ENCODE measurements around the gene EPDR1.
"Not testable (repeated sequence)": the region's sequence is repeated elsewhere in the genome, so short reads cannot be mapped to it uniquely, and the experiment has no call there.

The EPDR1 gene

DNA sequence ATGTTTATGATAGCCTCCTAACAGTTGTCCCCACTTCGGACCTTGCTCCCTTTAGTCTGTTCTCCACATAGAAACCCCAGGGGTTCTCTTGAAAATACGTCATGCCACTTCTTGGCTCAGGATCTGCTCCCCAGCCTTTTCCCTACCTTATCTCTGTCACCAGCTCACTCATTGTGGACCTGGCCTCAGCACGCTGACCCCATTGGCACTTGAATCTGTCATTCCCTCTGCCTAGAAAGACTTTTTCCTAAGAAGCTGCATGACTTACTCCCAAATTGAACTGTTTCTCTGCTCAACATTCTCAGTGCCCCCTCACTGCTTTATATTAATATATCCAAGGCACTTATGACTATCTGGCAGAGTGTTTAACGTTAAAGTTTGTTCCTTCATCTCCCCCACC is 8.4 kb downstream of the EPDR1 start:
- no peak for DNase-seq

GRCh38 chr7:37930226-37930948 is 9.9 kb downstream of the EPDR1 start:
- DNase-seq: peak; percentile 57

DNA sequence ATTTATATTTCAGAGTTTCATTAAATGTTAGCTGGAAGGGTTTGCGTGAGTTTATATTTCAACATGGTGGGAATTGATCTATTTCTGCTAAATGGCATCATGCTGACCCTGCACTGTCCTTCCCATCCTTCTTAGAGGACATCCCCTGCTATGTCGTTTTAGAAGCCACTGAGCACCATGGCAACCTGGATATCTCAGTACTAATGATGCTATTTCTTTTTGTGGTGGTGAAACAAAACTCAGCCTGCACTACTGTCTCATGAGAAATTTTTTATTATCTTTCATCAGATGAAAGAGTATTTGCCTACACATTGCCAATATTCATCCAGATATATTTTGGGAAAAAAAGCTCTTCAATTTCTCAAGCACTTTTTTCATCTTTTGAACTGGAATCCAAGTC is 12.1 kb downstream of the EPDR1 start:
- no peak for DNase-seq

DNA sequence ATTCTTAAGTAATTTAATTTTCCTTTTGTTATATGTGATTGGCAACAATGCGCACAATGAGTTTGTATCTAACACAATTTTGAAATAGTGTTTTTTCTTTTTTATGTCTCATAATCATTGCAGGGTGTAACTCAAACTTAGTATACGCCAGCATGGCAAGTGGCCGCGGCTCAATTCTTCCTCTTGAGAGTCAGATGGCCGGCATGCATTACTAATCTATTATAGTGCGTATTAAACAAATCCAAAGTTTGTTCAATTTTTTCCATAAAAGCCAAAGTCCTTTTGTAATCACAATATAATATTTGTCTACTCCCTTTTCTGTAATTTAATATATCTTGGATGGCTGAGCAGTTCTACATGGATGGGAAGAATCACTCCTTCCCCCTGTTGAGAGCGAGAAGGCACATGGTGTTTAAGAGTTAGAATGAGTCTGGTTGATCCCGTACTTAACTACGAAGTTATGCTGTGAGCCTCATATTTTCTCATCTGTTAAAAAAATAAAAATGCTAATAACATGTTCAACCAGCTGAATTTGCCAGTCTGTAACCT is 12.7 kb downstream of the EPDR1 start:
- DNase-seq: no peak

DNA sequence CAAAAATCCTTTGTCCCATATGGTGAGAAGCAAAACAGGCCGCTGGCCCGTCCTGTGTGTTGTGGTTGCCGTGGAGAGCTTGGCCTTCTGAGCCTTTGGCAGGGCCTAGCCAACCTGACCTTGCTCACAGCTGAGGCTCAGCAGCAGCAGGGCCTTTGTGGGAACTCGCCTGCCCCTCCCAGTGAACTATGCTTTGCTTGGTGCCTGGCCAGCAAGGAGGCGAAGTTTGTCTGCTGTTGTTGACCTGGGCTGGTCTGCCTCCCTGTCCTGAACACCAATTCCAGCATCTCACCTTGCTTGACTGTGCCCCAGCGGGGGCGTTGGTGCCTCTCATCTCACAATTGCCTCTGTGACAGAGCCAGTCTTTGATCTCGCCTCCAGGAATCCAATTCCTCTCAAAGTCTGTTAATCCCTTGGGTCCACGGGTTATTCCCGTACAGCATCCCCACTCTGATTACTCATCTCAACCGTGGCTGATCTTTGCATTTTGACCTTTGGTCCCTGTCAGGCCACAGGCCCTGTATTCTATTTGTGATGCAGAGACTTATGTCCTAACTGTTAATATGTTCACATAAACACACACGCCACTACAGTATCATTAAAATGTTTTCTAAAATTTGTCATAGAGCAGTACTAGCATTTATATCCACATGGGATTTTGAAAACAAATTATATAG is 22.6 kb downstream of the EPDR1 start:
- DNase-seq: no peak

DNA sequence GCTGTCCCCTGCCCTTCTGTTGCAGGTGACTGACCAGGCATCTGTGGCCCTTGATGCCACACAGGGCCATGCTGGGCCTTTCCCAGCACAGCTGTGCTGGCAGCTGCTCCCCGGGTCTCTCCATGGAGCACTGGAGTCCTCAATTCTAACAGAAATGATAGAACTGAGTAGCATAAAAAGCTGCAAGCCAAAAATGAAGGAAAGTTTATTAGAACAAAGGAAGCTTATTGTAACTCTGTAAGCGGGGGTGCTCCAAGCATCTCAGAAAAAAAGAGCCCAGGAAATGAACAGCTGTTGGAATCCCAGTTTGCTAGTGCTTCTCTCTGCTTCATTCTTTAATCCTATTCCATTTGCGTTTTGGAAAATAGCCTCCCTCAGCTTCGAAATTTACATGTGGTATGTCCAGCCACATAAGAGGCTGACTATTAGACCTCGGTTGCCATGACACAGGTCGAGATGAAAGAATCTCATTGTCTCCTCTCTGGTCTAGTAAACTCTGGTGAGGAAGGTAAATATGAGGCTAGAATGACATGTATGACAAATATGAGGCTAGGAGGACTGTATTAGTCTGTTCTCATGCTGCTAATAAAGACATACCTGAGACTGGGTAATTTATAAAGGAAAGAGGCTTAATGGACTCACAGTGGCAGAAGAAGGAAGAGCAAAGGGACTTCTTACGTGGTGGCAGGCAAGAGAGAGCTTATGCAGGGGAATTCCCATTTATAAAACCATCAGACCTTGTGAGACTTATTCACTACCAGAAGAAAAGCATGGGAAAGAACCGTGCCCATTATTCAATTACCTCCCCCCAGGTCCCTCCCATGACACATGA is 23.7 kb downstream of the EPDR1 start:
- DNase-seq: no peak

GRCh38 chr7:37944737-37945054 is 24.3 kb downstream of the EPDR1 start:
- no peak for DNase-seq

- DNase-seq: peak; percentile 50
Observed at GRCh38 chr7:37945336-37945735, 24.9 kb downstream of the EPDR1 start.

DNA sequence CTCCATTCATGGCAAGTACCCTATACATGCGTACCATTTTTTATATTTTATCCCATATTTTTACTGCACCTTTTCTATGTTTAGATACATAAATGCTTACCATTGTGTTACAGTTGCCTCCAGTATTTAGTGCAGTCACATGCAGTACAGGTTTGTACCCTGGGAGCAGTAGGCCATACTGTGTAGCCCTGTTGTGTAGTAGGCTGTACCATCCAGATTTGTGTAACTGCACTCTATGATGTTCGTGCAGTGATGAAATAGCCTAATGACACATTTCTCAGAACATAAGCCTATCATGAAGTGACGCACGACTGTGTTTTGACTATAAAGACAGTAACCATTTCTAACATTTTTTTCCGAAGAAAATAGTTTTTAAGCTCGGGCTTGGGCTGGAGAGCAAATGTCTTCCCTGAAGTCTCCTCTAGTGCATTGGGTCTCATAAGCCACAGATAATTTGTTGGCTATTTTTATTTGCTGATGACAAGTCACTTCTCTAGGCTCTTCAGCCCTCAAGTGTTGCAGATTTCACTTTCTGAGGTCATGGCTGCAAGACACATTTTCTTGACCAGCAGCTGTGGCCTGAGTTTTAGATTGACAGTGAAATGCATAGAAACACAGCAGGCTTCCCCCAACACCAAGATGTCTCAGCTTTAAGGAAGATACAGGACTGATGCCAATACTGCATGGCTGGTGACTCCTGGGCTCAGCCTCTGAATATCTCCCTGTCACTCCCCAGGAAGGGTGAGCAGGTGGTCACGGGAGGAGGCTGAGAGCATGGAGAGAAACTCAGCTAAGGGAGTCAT is 26.9 kb downstream of the EPDR1 start:
- DNase-seq: no peak

GRCh38 chr7:37947941-37948210 is 27.4 kb downstream of the EPDR1 start:
- no peak for DNase-seq

GRCh38 chr7:37952240-37952639 is 31.8 kb downstream of the EPDR1 start:
- no peak for DNase-seq

- DNase-seq: not testable (repeated sequence)
Observed at GRCh38 chr7:37954217-37954616, 33.8 kb downstream of the EPDR1 start.

- no peak for DNase-seq
Observed at GRCh38 chr7:37956791-37957190, 36.4 kb downstream of the EPDR1 start.

DNA sequence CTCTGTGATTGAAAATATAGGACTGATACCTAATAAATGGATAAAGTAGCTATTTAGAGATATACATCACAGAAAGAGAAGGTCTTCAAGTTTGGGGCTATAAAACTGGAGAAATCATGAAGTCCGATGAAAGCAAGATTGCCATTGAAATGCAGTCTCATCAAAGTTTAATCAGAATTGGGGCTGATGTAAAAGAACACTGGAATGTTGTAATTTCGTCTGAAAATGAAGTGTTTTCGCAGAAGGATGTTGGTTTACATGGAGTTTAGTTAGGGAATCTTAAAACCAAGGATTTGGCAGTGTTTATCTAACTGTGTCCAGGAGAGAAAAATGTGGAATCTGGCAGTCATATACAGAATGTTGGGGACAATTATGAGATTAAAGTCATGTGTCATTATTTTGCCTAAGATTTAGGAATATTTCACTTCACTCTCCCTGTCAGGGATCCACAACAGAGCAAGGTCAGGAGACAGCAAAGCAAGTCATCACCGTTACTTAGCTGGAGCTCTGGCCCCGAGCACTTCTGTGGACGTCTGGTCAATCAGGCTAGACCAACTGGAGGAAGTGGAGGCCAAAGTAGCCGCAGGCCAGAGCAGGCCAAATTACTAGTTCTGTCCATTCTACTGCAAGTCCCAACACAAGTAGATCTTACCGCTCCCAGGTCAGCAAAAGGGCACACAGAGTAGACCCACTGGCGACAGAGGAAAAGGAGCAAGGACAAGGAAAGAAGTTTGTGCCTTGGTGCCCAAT is 37.0 kb downstream of the EPDR1 start:
- DNase-seq: no peak

DNA sequence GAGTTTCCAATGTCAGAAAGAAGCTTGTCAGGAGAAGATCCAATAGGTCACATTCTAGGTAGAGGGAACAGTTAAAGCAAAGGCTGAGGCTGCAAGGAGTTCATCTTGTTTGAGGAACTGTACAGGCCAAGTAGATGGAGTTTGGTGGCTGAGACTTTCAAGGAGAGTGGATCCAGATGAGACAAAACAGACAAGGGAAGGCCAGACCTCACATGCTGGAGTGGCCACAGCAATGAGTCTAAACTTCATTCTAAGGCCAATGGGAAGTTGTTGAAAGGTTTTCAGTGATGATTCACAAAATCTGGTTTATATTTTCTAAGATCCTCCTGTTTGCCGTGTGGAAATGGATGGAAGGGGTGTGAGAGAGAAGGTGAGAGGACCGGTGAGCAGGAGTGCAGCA is 40.0 kb downstream of the EPDR1 start:
- no peak for DNase-seq

GRCh38 chr7:37961251-37961650 is 40.8 kb downstream of the EPDR1 start:
- no peak for DNase-seq

DNA sequence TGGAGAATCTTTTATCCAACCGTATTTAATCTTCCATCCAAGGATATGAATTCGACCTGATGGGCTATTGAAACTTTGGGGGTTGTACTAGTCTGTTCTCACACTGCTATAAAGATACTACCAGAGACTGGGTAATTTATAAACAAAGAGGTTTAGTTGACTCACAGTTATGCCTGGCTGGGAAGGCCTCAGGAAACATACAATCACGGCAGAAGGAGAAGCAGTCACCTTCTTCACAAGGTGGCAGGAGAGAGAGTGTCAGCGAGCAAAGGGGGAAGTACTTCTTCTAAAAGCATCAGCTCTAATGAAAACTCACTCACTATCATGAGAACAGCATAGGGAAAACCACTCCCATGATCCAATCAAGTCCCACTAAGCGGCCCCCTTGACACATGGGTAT is 43.8 kb downstream of the EPDR1 start:
- DNase-seq: no peak

DNA sequence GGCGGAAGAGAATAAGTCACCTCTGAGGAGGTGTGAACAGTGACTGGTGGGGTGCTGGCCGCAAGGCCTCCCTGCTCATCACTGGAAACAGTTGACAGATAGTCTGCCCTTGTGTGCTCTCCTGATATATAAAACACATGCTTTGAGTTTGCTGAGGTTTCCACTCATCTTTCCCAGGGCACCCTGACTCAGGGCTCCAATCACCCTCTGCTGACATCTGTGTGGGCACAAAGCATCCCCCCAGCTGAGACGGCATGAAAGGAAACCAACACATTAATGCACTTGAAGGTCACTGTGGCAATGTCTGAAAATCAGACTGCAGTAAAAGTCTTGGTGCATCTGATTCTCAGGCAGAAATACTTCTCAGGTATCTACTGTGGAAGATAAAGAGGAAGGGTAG is 49.8 kb downstream of the EPDR1 start:
- DNase-seq: no peak

DNA sequence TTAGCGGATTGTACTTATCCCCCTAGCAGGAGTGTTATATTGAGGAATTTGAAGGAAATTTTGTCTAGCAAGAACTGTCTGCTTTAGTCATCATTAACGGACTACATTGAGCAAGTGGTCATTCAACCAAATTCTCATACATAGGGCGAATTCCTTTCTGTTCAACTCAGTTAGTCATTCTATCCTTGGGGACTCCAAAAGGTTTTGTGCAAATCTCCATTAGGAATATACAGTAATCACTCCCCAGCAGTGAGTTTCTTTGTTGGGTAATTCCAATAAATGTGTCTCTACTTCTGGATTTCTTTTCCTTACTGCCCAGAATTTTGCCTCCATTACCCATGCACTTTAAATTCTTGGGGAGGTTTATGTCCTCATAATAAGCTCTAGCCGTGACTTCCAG is 51.1 kb downstream of the EPDR1 start:
- peak; percentile 32 for DNase-seq

- no peak for DNase-seq
Observed at GRCh38 chr7:37973915-37974314, 53.5 kb downstream of the EPDR1 start.

DNA sequence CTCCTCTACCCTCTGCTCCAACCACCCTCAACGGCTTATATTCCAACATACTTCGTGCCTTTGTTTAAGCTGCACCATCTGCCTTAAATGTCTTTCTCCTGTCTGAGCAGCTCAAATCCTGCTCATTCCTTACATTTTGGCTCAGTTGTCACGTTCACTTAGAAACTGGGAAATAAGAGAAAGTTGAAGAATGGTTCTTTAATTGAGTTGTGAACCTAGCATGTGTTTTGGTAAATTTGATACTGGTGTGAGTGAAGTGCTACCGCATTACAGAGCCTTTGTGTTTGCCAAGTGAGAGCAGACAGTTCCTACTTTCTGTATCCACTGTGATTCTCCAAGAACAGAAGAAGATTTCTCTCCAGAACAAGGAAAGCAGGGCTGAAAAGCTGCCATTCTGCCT is 54.3 kb downstream of the EPDR1 start:
- no peak for DNase-seq

DNA sequence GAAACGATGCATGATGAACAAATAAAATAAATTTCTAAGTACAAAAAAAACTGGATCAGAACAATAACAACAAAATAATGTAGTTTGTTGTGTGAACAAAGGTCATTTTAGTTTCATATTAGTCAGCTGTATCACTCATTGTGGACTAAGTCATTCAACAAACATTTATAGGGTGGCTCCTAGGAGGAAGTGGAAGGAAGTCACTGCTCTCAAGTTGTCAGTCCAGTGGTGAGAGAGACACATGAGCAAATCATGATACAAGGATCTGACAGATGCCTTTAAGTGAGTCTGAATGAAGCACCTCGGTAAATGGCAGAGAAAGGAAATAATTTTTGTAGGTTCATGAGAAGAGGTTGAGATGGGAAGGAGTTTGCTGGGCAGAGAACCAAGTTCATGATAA is 56.8 kb downstream of the EPDR1 start:
- no peak for DNase-seq

Measured in fibroblast of skin of scalp (primary cell).